Epithelial cell of prostate (primary cell): ENCODE results near the gene RFX2.

Source experiments
- DNase-seq: peaks from one replicate; pipeline ENCODE4 v3.0.0-alpha.2; 2011; ENCODE audit warnings: low read depth, low spot score
- H3K27ac ChIP-seq: fragments of 450-650 bp; 2 replicates; pipeline ENCODE4 v1.5.1; 2017; ENCODE audit warnings: mild to moderate bottlenecking

The RFX2 gene

GRCh38 chr19:5978606-5979552 is 131.4 kb downstream of the RFX2 start:
- DNase-seq: no peak
- peak overlapping the region; percentile 62 for H3K27ac ChIP-seq

DNA sequence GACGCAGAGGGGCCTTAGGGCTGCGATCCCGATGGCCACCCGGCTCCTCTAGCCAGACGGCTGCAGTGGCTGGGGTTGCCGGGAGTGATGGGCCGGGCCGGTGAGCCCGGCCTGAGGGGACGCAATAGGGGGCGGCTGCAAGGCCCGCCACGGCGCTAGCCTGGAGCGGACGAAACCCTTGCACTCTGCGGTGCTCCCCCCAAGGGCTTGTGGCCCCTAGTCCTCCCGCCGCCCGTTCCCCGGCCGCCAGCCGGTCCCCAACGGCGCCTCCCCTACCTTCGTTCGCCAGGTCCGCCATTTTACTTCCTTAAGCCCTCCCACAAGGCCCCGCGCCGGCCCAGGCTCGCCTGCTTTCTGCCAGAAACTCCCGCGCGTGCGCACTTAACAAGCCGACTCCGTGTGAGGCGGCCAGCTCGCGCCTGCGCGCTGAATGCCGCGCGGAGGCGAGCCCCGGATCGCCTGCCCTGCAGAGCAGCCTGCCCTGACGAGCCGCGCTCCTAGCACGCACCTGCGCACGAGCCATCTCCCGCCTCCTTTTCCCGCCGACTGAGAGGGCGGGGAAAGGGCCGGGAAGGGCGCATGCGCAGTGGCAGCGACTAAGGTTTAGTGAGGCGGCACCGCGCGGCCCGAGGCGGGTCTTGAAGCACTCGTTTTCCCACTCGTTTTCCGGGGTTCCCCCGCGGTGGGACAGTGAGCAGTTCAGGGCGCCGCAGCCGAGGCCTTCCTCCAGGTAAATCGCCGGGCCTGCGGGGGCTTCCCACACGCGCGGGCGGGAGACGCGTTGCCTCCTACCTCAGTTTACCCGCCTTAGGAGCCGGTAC is 132.3 kb downstream of the RFX2 start, which contains the start of gene RANBP3:
Gene RANBP3 (minus strand): TSS at position 356 of the 821 bp plus-strand sequence. CDS start 58 bp downstream, at position 298.
- H3K27ac ChIP-seq: peak within 1 kb of the TSS; percentile 62

DNA sequence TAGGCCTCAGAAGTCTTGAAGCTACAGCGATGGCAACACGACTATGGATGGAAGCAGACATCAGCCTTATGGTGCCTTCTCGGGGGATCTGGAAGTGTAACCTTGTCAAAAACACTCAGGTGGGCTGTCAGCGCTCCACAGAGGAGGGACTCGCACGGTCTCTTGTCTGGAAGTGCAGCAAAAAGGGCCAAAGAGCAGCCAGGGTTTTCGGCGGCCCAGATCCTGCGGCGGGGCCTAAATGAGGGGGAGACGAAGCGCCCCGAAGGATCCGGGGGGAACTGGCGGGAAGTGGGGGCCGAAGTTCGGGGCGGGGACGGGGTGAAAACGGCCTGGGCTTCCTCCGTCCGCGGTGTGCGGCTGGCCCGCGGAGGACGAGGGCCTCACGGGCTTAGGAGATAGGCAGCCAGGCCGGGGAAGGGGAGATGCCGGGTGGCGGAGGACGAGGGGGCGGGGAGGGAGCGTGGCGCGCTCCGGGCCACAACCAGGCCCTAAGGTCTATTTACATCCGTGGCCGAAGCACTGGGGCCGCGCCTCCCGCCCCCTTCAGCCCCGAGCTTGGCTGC is 133.0 kb downstream of the RFX2 start:
- no peak for DNase-seq
- H3K27ac ChIP-seq: peak overlapping the region; percentile 62

More for the DNA sequence above, 132.3 kb downstream of the RFX2 start, which contains the start of gene RANBP3:
- peak; percentile 91 for DNase-seq

DNA sequence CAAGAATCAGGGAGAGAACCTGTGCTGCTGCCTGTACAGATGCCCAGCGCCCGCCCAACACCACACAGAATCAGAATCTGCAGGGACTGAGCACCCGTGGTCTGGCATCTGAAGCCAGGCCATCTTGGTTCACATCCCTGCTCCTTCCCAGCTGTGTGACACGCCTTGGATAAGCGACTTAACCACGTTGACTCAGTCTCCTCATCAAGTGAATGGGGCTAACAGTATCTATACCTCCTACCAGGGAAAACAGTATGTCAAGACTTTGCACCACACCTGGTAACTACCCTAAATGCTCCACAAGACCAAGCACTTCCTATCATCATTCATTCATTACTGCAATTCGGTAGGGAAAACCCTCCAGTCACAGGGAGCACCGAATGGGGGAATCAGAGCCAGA is 133.5 kb downstream of the RFX2 start:
- DNase-seq: no peak
- H3K27ac ChIP-seq: no peak overlapping the region

DNA sequence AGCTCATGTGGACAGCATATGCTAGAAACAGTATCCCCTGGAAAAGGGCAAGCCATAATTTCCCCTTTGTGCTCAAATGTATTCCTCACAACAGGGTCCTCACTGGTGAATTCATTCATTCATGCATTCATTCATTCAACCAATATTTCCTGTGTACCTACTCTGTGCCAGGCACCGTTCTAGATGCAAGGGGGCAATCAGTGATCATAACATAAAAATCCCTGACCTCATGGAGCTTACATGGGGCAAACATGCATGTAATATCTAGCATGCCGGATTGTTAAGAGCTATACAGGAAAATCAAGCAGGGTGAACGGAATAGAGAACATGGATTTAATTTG is 134.9 kb downstream of the RFX2 start:
- H3K27ac ChIP-seq: no peak overlapping the region
- DNase-seq: no peak

- DNase-seq: no peak
- H3K27ac ChIP-seq: no peak overlapping the region
These were observed 135.4 kb downstream of the RFX2 start for GRCh38 chr19:5974721-5975387.

- H3K27ac ChIP-seq: no peak overlapping the region
- no peak for DNase-seq
These were observed 136.2 kb downstream of the RFX2 start for GRCh38 chr19:5973867-5974635.

GRCh38 chr19:5973376-5973775 is 136.9 kb downstream of the RFX2 start:
- no peak overlapping the region for H3K27ac ChIP-seq
- no peak for DNase-seq

- DNase-seq: no peak
- no peak overlapping the region for H3K27ac ChIP-seq
These were observed 138.0 kb downstream of the RFX2 start for GRCh38 chr19:5972355-5972731.

- no peak for DNase-seq
These were observed 138.5 kb downstream of the RFX2 start for GRCh38 chr19:5971714-5972354.

DNA sequence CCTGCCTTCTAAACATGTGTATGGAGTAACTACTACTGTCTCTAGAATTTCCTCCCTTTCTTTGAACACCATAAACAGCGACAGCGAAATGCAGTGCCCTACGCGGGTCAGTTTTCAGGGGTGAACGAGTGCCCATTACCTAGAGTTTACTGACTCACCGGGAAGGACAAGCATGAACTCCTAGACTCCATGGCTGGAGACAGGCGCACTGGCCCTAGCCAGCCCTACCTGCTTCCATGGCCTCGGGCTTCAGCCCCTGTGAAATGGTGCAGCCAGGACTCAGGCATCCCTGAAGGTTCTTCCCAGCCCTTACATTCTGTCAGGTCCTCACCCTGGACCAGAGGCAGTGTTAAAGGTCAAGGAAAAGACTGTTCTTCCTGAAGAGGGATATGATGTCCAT is 140.8 kb downstream of the RFX2 start:
- no peak for DNase-seq

More at GRCh38 chr19:5971714-5972354, 138.5 kb downstream of the RFX2 start:
- H3K27ac ChIP-seq: no peak overlapping the region

DNA sequence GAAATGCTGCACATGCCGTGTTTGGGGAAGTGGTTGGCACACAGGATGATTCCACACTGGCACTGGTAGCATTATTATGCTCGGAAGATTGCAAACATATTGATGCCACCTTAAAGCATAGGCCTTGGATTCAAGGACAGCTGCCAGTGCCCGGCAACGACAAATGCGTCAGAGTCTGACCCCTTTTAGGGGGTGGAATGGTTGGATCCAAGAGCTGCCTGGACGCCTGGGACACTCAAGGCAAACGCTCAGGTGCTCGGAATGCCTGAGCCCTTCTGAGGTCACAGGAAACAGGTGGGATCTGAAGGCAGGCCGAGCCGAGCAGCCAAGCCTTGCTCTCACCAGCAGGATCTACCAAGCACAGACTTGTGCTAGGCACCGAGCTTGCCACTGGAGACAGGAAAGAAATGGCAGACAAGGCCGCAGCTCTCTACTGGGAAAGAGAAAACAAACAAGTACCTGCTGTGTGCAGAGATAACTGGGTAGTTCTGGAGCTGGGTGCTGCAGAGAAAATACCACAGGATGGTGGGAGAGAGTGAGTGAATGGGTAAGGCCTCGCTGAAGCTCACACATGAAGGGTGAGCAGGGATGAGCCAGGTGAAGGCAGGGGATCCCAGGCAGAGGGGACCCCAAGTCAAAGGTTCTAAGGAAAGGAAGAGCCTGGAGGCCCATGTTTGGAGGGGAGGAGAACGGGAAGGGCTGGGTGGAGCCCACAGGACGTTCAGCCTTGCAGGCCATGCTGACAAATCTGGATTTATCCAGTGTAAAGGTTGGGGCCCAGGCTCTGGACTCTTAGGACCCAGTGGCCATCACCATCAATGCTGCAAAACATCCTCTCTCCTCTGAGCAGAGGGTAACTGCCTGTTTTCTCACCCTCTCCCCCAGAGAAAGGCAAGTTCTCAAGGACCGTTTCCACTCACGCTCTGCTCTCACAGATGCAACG is 141.6 kb downstream of the RFX2 start:
- peak overlapping the region; percentile 66 for H3K27ac ChIP-seq
- peak; percentile 14 for DNase-seq

More for the DNA sequence above, 140.8 kb downstream of the RFX2 start:
- H3K27ac ChIP-seq: peak overlapping the region; percentile 66

GRCh38 chr19:5967994-5968430 is 142.3 kb downstream of the RFX2 start:
- peak; percentile 46 for DNase-seq
- peak overlapping the region; percentile 66 for H3K27ac ChIP-seq

GRCh38 chr19:5967571-5967970 is 142.7 kb downstream of the RFX2 start:
- H3K27ac ChIP-seq: peak overlapping the region; percentile 66
- DNase-seq: no peak

DNA sequence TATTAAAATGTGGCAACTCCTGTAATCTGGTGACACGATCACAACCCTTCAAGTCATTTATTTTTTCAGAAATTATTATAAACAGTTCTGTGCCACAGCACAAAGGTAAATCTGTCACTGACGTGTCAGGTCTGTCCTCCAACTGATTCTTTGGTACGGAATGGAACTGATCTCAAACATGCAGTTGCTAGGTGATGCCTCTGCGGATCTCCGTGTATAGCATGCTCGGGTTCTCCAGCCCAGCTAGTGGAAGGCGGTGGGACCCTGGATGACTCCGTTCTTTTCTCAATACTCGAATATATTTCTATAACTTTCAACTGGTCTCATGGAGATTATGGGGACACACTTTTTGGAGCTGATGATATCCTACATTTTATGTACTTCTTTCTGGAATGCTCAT is 143.4 kb downstream of the RFX2 start:
- no peak for DNase-seq
- no peak overlapping the region for H3K27ac ChIP-seq

DNA sequence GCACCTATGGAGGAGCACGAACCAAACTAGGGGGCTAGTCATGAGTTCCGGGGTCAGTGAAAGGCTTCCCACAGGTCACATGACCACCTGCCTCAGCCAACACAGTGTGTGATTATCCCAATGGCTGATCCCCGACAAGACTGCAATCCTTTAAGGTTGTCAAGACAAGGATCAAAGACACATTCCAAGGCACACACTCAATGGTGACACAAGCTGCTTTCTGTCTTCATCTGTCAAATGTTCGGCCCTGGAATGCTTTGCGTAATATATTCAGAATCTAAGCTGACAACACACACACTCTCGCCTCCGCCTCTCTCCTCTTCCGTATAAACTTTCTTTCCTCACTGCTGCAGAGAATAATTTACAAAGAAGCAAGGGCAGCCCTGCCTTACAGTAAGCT is 144.1 kb downstream of the RFX2 start:
- H3K27ac ChIP-seq: no peak overlapping the region
- no peak for DNase-seq

- no peak for DNase-seq
- no peak overlapping the region for H3K27ac ChIP-seq
These were observed 145.3 kb downstream of the RFX2 start for GRCh38 chr19:5964816-5965565.
